HL-60 (cell line): Measurements from ENCODE around the gene C19orf47.

ENCODE experiments used
- DNase-seq, 2 experiments: peaks; one replicate each; pipeline ENCODE4 v3.0.0-alpha.2; 2010 to 2020; ENCODE audit warnings: low read depth in 1 of 2, low spot score in 1 of 2
- H3K27ac ChIP-seq: fragments of 250-450 bp; sonication (Bioruptor Pico); replicated peaks from 2 replicates; pipeline ENCODE4 v1.5.1; 2020; ENCODE audit warnings: mild to moderate bottlenecking, moderate library complexity
- H3K27me3 ChIP-seq: fragments of 250-450 bp; sonication (Bioruptor Pico); 2 replicates; pipeline ENCODE4 v1.5.1; 2021; ENCODE audit warnings: mild to moderate bottlenecking, moderate library complexity; ENCODE audit not compliant: insufficient read depth, poor library complexity, severe bottlenecking
- H3K4me3 ChIP-seq: replicated peaks from 2 replicates; pipeline ENCODE4 v1.5.1; 2011; ENCODE audit warnings: mild to moderate bottlenecking, control low read depth, low read length; ENCODE audit not compliant: insufficient read depth
- GABPA ChIP-seq: IDR thresholded peaks from 2 replicates; pipeline ENCODE4 v1.6.1; 2012; ENCODE audit warnings: low read depth
- POLR2AphosphoS5 ChIP-seq: IDR thresholded peaks from 2 replicates; pipeline ENCODE4 v1.6.1; 2012; ENCODE audit warnings: low read depth
- SPI1 ChIP-seq: IDR thresholded peaks from 2 replicates; pipeline ENCODE4 v1.6.1; 2012; ENCODE audit warnings: low read depth, mild to moderate bottlenecking, borderline replicate concordance
- TF ChIP-seq, protein P1 (sequence below): IDR thresholded peaks from one replicate; pipeline ENCODE4 v1.5.1; 2011; ENCODE audit warnings: low read length, control low read depth, inconsistent platforms; ENCODE audit not compliant: insufficient read depth
- TF ChIP-seq, protein P2 (sequence below): IDR thresholded peaks from 2 replicates; pipeline ENCODE4 v1.6.1; 2012; ENCODE audit warnings: low read depth; ENCODE audit not compliant: insufficient replicate concordance

The C19orf47 gene

DNA sequence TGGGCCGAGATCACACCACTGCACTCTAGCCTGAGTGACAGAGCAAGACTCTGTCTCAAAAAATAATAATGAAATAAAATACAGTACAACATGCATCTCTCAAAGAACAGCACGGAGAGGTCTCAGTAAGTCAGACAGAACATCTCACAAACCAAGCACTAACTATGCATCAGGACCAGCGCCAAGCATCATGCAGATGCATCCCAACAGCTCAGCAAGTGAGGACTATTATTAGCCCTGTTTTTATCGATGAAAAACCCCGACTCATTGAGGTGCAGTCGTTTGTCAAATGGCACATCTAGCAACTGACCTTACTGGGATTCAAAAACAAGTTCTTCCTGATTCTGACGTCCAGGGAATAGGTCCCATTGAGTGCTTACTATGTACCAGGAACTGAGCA lies 3.8 kb downstream of the C19orf47 start:
- H3K4me3 ChIP-seq: no peak overlapping the region
- no peak overlapping the region for H3K27ac ChIP-seq
- TF ChIP-seq, protein P1, sequence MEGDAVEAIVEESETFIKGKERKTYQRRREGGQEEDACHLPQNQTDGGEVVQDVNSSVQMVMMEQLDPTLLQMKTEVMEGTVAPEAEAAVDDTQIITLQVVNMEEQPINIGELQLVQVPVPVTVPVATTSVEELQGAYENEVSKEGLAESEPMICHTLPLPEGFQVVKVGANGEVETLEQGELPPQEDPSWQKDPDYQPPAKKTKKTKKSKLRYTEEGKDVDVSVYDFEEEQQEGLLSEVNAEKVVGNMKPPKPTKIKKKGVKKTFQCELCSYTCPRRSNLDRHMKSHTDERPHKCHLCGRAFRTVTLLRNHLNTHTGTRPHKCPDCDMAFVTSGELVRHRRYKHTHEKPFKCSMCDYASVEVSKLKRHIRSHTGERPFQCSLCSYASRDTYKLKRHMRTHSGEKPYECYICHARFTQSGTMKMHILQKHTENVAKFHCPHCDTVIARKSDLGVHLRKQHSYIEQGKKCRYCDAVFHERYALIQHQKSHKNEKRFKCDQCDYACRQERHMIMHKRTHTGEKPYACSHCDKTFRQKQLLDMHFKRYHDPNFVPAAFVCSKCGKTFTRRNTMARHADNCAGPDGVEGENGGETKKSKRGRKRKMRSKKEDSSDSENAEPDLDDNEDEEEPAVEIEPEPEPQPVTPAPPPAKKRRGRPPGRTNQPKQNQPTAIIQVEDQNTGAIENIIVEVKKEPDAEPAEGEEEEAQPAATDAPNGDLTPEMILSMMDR: no peak
- TF ChIP-seq POLR2AphosphoS5 (no peak), GABPA (no peak), SPI1 (no peak)
- TF ChIP-seq, protein P2, sequence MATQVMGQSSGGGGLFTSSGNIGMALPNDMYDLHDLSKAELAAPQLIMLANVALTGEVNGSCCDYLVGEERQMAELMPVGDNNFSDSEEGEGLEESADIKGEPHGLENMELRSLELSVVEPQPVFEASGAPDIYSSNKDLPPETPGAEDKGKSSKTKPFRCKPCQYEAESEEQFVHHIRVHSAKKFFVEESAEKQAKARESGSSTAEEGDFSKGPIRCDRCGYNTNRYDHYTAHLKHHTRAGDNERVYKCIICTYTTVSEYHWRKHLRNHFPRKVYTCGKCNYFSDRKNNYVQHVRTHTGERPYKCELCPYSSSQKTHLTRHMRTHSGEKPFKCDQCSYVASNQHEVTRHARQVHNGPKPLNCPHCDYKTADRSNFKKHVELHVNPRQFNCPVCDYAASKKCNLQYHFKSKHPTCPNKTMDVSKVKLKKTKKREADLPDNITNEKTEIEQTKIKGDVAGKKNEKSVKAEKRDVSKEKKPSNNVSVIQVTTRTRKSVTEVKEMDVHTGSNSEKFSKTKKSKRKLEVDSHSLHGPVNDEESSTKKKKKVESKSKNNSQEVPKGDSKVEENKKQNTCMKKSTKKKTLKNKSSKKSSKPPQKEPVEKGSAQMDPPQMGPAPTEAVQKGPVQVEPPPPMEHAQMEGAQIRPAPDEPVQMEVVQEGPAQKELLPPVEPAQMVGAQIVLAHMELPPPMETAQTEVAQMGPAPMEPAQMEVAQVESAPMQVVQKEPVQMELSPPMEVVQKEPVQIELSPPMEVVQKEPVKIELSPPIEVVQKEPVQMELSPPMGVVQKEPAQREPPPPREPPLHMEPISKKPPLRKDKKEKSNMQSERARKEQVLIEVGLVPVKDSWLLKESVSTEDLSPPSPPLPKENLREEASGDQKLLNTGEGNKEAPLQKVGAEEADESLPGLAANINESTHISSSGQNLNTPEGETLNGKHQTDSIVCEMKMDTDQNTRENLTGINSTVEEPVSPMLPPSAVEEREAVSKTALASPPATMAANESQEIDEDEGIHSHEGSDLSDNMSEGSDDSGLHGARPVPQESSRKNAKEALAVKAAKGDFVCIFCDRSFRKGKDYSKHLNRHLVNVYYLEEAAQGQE: no peak
- DNase-seq: no peak
- H3K27me3 ChIP-seq: no peaks in the 10 kb centered on the region

DNA sequence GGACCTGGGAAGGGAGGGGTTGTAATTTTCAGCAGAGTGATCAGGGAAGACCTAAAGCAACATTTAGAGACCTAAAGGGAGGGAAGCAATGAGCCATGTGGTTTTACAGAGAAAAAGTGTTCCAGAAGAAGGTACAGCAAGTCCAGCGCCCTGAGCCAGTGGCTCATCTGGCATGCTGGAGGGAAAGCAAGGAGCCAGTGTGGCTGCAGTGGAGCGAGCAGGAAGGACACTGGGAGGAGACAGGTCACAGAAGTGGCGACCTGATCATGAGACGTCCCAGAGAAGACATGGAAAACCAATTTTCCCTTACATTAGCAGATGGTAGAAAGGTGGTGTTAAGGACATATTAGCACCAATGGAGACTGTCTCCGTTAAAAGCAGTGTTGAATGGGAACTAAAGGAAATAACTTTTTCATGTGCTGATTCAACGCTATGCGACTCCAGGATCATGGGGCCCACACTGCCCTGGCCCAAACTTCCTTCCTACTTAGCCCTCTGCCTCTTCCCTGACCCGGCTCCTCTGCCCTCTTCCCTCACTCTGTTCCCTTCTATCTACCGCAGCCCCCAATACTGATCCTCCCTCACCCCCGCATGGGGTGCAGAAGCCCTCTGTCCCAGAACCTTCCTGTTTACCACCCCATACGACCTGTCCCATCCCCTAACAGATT lies 5.4 kb downstream of the C19orf47 start:
- TF ChIP-seq, protein P1: no peak
- TF ChIP-seq, protein P2: no peak
- TF ChIP-seq POLR2AphosphoS5 (no peak), SPI1 (no peak), GABPA (no peak)
- Histone ChIP-seq H3K4me3 (no peak overlapping the region), H3K27ac (no peak overlapping the region), H3K27me3 (no peaks in the 10 kb centered on the region)
- no peak for DNase-seq

DNA sequence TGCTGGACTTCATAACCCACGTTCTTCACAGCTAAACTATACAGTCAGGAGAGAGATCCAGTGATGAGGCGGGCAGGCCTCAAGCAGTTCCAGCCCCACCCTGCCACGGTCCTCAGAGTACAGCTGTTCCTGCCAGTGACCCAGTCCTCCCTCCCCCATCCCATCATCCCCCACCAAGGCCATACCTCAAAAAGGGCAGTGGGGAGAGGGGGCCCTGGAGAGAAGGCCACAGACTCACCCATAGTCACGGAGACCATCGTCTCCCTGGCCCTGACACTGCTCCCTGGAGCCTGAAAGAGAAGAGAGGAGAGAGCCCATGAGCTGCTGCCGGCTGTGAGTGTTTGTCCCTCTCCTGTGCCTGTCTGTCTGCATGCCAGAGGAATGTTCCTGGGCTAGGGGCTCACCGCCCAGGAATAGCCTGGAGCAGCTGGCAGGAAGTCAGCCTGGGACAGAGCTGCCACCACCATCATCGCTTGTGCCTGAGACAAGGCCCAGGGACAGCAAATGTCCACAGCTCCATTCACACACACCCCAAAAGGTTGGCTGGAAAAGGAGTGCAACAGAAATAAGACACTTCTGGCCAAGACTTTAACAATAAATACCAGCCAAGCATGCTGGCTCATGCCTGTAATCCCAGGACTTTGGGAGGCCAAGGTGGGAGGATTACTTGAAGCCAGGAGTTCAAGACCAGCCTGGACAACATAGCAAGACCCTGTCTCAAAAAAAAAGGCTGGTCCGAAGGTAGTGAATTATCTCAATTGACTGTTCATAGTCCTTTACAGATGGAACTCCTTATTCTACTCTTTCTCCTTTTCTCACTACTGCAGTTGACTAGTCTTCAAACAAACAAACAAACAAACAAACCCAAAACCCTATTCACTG lies 6.4 kb downstream of the C19orf47 start:
- Histone ChIP-seq H3K27me3 (no peaks in the 10 kb centered on the region), H3K4me3 (no peak overlapping the region), H3K27ac (no peak overlapping the region)
- DNase-seq: no peak
- TF ChIP-seq GABPA (no peak), POLR2AphosphoS5 (no peak)

DNA sequence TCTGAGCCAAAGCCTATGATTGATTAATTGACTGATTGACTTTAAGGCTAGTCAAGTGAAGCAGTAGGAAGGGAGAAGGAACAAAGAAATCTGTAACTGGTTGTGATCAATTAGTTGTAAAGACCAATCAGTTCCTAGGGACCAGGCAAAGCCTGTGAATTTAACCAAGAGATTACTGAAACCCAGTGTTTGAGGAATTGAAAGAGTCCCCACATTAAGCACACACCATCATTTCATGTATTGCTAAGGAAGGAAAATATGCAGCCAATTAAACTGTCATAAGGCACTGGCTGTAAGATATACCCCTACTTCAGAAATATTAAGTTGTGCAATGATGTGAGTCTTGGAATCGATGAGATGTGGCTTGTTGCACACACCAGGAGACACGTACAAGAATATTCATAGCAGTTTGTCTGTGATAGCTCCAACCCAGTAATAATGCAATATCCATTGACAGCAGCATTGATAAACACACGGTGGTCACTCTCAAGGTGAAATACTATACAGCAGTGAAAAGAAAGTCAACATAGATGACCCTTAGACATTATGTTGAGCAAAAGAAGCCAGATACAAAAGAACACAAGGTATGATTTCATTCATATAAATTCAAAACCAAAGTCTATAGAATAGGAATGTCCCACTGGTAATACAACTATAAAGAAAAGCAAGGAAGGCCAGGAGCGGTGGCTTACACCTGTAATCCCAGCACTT lies 9.0 kb downstream of the C19orf47 start:
- H3K27ac ChIP-seq: no peak overlapping the region
- H3K4me3 ChIP-seq: no peak overlapping the region
- H3K27me3 ChIP-seq: no peaks in the 10 kb centered on the region
- no peak for DNase-seq
- TF ChIP-seq, protein P2: no peak
- no peak for TF ChIP-seq POLR2AphosphoS5
- TF ChIP-seq GABPA: no peak
- TF ChIP-seq, protein P1: no peak
- no peak for TF ChIP-seq SPI1
